Measurements from ENCODE around the gene CORO1C. TPM values are rescaled to one million over a fixed set of nuclear protein-coding genes. Genes with fewer than 3 reads are reported as not detected.

Gene CORO1C
- total and polyA plus RNA-seq, 9 of the 15 experiments (the other 6 are each of a cell fraction or from before 2014, with no cell fraction given), result 55.2 to 280 (median 150) TPM

GRCh38 chr12:108691175-108691997 lies 39.9 kb downstream of the CORO1C start (continued):
- TF ChIP-seq SNAPC5 (CRISPR knock-in tag; IDR thresholded peaks at IDR 0.05), result no peak
- no peak for TF ChIP-seq KAT8 (IDR thresholded peaks at IDR 0.05; ENCODE audit: low read depth)
- TF ChIP-seq ZBTB11 (CRISPR knock-in tag; IDR thresholded peaks at IDR 0.05), result peak in 1 of 3 experiments; percentile 90; a peak in 2 of 6 replicates
- TF ChIP-seq TFAM (CRISPR knock-in tag; conservative IDR thresholded peaks at IDR 0.05), result no peak
- no peak for TF ChIP-seq U2AF2 (optimal IDR thresholded peaks at IDR 0.05; ENCODE audit: low read depth, low read length)
- no peak for TF ChIP-seq E2F8 (IDR thresholded peaks at IDR 0.05; ENCODE audit: low read depth, partially characterized antibody)
- TF ChIP-seq ATF6 (CRISPR knock-in tag; IDR thresholded peaks at IDR 0.05), result no peak
- 0 out of 2 replicates have a peak, but pooled peaks have one; percentile 30 for TF ChIP-seq ZNF785 (CRISPR knock-in tag; IDR thresholded peaks at IDR 0.05)
- TF ChIP-seq ZNF274 (IDR thresholded peaks at IDR 0.05; ENCODE audit: borderline replicate concordance, low read depth, low read length), result no peak
- TF ChIP-seq FOXK2 (conservative IDR thresholded peaks at IDR 0.05 in 1 of 2, IDR thresholded peaks at IDR 0.05 in 1 of 2; ENCODE audit: low read depth in 2 of 2), result peak; percentile 80 to 85
- no peak for TF ChIP-seq NR3C1 (CRISPR knock-in tag; IDR thresholded peaks at IDR 0.05)
- TF ChIP-seq PKNOX1 (IDR thresholded peaks at IDR 0.05), result peak; percentile 95
- peak; percentile 93 for TF ChIP-seq TEAD4 (IDR thresholded peaks at IDR 0.05; ENCODE audit: low read length)
- no peak for TF ChIP-seq TEAD4 (CRISPR knock-in tag; IDR thresholded peaks at IDR 0.05; ENCODE audit: borderline replicate concordance)
- peak; percentile 69 for TF ChIP-seq SMARCE1 (IDR thresholded peaks at IDR 0.05)
